Ramos (cell line): Measurements from ENCODE around the gene GGT6.

Source experiments
- in situ Hi-C: fragments of 300-500 bp; cut with MboI; formaldehyde crosslinking; loops from one replicate; pipeline ENCODE4 v1.14.3; 2022; ENCODE audit warnings: low sequenced_read_pairs; ENCODE audit not compliant: unreplicated experiment

GGT6 gene

GRCh38 chr17:4531988-4532736, 28.2 kb downstream of the GGT6 start:
- in situ Hi-C loops, result no loop called here

GRCh38 chr17:4530799-4531730, 29.3 kb downstream of the GGT6 start:
- in situ Hi-C loops, result no loop called here

GRCh38 chr17:4529533-4530152, 30.7 kb downstream of the GGT6 start:
- in situ Hi-C loops, result no loop called here

GRCh38 chr17:4527566-4528125, 32.7 kb downstream of the GGT6 start:
- in situ Hi-C loops, result no loop called here

- in situ Hi-C loops, result no loop called here
These were observed 33.2 kb downstream of the GGT6 start for GRCh38 chr17:4527134-4527533.

- in situ Hi-C loops, result no loop called here
These were observed 34.5 kb downstream of the GGT6 start for GRCh38 chr17:4525691-4526397.

- in situ Hi-C loops, result no loop called here
These were observed 36.4 kb downstream of the GGT6 start for GRCh38 chr17:4523946-4524345.

- in situ Hi-C loops, result no loop called here
These were observed 37.7 kb downstream of the GGT6 start for GRCh38 chr17:4522661-4523060.

- in situ Hi-C loops, result no loop called here
These were observed 39.3 kb downstream of the GGT6 start for GRCh38 chr17:4520894-4521600.

GRCh38 chr17:4520060-4520893, 40.1 kb downstream of the GGT6 start:
- in situ Hi-C loops, result no loop called here

- in situ Hi-C loops, result no loop called here
These were observed 41.0 kb downstream of the GGT6 start for GRCh38 chr17:4519361-4519788.

- in situ Hi-C loops, result no loop called here
These were observed 41.5 kb downstream of the GGT6 start for GRCh38 chr17:4518901-4519300.

- in situ Hi-C loops, result no loop called here
These were observed 43.6 kb downstream of the GGT6 start for GRCh38 chr17:4516735-4517134.

- in situ Hi-C loops, result no loop called here
These were observed 44.9 kb downstream of the GGT6 start for GRCh38 chr17:4515501-4515900.

GRCh38 chr17:4514779-4515178, 45.6 kb downstream of the GGT6 start:
- in situ Hi-C loops, result no loop called here

- in situ Hi-C loops, result no loop called here
These were observed 46.2 kb downstream of the GGT6 start for GRCh38 chr17:4514206-4514605.

GRCh38 chr17:4513113-4514032, 47.0 kb downstream of the GGT6 start:
- in situ Hi-C loops, result no loop called here
